GM23338 (cell line): ENCODE measurements around the gene NHS. TPM values are rescaled to one million over a fixed set of nuclear protein-coding genes. Genes with fewer than 3 reads are reported as not detected.
"Not testable (repeated sequence)": the region's sequence is repeated elsewhere in the genome, so short reads cannot be mapped to it uniquely, and the experiment has no call there.

Experiments
- ATAC-seq: fragments of 200-7000 bp; cut with Tn5 transposase; 3 replicates; pipeline ENCODE4 v1.9.1; 2020
- DNase-seq: peaks from one replicate; pipeline ENCODE4 v3.0.0-alpha.2; 2015; ENCODE audit warnings: low spot score
- H2AFZ ChIP-seq: fragments of 200-600 bp; sonication (generic); 2 replicates; pipeline ENCODE4 v1.8.0; 2016; ENCODE audit warnings: antibody characterized with exemption, mild to moderate bottlenecking, moderate library complexity
- H3F3A ChIP-seq: fragments of 200-600 bp; sonication (generic); replicated peaks from 2 replicates; pipeline ENCODE4 v1.8.0; 2017; ENCODE audit warnings: antibody characterized with exemption, mixed run types, low read depth
- H3K27ac ChIP-seq: fragments of 200-600 bp; sonication (generic); 2 replicates; pipeline ENCODE4 v1.6.1; 2016; ENCODE audit warnings: low read depth
- H3K27me3 ChIP-seq: fragments of 200-600 bp; sonication (generic); 2 replicates; pipeline ENCODE4 v1.8.0; 2016; ENCODE audit warnings: mild to moderate bottlenecking, mixed run types, moderate library complexity; ENCODE audit not compliant: insufficient read depth
- H3K36me3 ChIP-seq: fragments of 200-600 bp; sonication (generic); 2 replicates; pipeline ENCODE4 v1.8.0; 2016; ENCODE audit warnings: mild to moderate bottlenecking; ENCODE audit not compliant: insufficient read depth
- H3K4me1 ChIP-seq: fragments of 200-600 bp; sonication (generic); 2 replicates; pipeline ENCODE4 v1.8.0; 2016; ENCODE audit warnings: mild to moderate bottlenecking, moderate library complexity; ENCODE audit not compliant: insufficient read depth
- H3K4me2 ChIP-seq: fragments of 200-600 bp; sonication (generic); 2 replicates; pipeline ENCODE4 v1.7.1; 2017; ENCODE audit warnings: mixed run types
- H3K4me3 ChIP-seq: fragments of 200-600 bp; sonication (generic); 2 replicates; pipeline ENCODE4 v1.6.1; 2016; ENCODE audit warnings: mixed run types
- H3K79me2 ChIP-seq: fragments of 200-600 bp; sonication (generic); replicated peaks from 2 replicates; pipeline ENCODE4 v1.8.0; 2017; ENCODE audit warnings: mild to moderate bottlenecking; ENCODE audit not compliant: insufficient read depth
- H3K9me2 ChIP-seq: fragments of 200-600 bp; sonication (generic); 2 replicates; pipeline ENCODE4 v1.8.0; 2017; ENCODE audit not compliant: insufficient read depth
- H4K20me1 ChIP-seq: fragments of 200-600 bp; sonication (generic); replicated peaks from 2 replicates; pipeline ENCODE4 v1.8.0; 2017; ENCODE audit warnings: mild to moderate bottlenecking; ENCODE audit not compliant: insufficient read depth
- H3K27ac Mint-ChIP-seq: 2 replicates; pipeline ENCODE4 v1.8.0; 2020; ENCODE audit warnings: inconsistent platforms, mild to moderate bottlenecking, moderate library complexity, mixed read lengths
- H3K27me3 Mint-ChIP-seq: 3 replicates; pipeline ENCODE4 v1.8.0; 2022; ENCODE audit warnings: low read depth, mild to moderate bottlenecking, moderate library complexity, mixed read lengths, inconsistent platforms; ENCODE audit not compliant: insufficient read depth, poor library complexity
- H3K36me3 Mint-ChIP-seq: 3 replicates; pipeline ENCODE4 v1.8.0; 2021; ENCODE audit warnings: low read depth, mild to moderate bottlenecking, inconsistent platforms, moderate library complexity, mixed read lengths
- H3K4me1 Mint-ChIP-seq: 3 replicates; pipeline ENCODE4 v1.8.0; 2020; ENCODE audit warnings: mild to moderate bottlenecking, inconsistent platforms, mixed read lengths
- H3K4me3 Mint-ChIP-seq: 3 replicates; pipeline ENCODE4 v1.8.0; 2021; ENCODE audit warnings: moderate library complexity, mild to moderate bottlenecking, inconsistent platforms, mixed read lengths
- H3K9me3 Mint-ChIP-seq: 3 replicates; pipeline ENCODE4 v1.8.0; 2020; ENCODE audit warnings: moderate library complexity, mild to moderate bottlenecking, inconsistent platforms, mixed read lengths
- EZH2 ChIP-seq: fragments of 200-600 bp; sonication (generic); IDR thresholded peaks from one replicate; pipeline ENCODE4 v1.8.0; 2017; ENCODE audit warnings: antibody characterized with exemption, mild to moderate bottlenecking, low read depth; ENCODE audit not compliant: unreplicated experiment
- JUNB ChIP-seq: IDR thresholded peaks from one replicate; pipeline ENCODE4 v1.6.1; 2016; ENCODE audit warnings: antibody characterized with exemption; ENCODE audit not compliant: unreplicated experiment
- NANOG ChIP-seq: IDR thresholded peaks from 2 replicates; pipeline ENCODE4 v1.6.1; 2016; ENCODE audit warnings: antibody characterized with exemption, borderline replicate concordance
- ZNF331 ChIP-seq: fragments of 250-450 bp; sonication (Bioruptor Pico); IDR thresholded peaks from 2 replicates; pipeline ENCODE4 v1.5.0; 2020; ENCODE audit warnings: low read depth, mild to moderate bottlenecking, moderate library complexity
- polyA plus RNA-seq: library from polyadenylated mRNA; unstranded; fragments of >200 nt; fragmentation: Nextera tagmentation; extraction: Ambion mirVana; gene quantifications from 2 replicates; pipeline ENCODE4 v1.2.1, GENCODE V29; 2016
- total RNA-seq: library from RNA; depleted of rRNA; stranded (reverse); fragments of >200 nt; shearing (Covaris generic); gene quantifications from 2 replicates; pipeline ENCODE4 v1.2.3, GENCODE V29; 2014
- TF ChIP-seq, protein P1 (sequence below): fragments of 250-450 bp; sonication (Bioruptor Pico); IDR thresholded peaks from 2 replicates; pipeline ENCODE4 v1.5.0; 2020; ENCODE audit warnings: mild to moderate bottlenecking, moderate library complexity

Gene NHS
- total and polyA plus RNA-seq, 2 experiments from 2014 or later, result 1.8 to 8.2 TPM

DNA sequence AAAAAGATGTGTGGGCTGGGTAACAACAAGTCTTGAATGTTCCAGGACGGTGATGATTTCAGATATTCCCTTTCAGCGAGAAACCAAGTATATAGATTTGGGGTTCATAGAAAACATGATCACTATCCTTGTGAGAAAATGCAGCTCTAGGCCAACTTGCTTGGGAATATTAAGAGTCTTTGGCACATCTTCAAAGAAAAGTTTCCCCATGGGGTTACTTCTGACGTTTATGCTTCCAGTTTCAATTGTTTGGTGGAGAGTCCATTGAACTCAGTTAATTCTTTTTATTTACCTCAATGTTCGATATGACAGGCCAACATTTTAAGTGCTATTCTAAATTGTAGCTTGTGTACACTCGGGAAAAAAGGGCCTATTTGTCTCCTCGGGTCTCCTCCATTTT is 126.7 kb downstream of the NHS start (continued):
- TF ChIP-seq, protein P1, sequence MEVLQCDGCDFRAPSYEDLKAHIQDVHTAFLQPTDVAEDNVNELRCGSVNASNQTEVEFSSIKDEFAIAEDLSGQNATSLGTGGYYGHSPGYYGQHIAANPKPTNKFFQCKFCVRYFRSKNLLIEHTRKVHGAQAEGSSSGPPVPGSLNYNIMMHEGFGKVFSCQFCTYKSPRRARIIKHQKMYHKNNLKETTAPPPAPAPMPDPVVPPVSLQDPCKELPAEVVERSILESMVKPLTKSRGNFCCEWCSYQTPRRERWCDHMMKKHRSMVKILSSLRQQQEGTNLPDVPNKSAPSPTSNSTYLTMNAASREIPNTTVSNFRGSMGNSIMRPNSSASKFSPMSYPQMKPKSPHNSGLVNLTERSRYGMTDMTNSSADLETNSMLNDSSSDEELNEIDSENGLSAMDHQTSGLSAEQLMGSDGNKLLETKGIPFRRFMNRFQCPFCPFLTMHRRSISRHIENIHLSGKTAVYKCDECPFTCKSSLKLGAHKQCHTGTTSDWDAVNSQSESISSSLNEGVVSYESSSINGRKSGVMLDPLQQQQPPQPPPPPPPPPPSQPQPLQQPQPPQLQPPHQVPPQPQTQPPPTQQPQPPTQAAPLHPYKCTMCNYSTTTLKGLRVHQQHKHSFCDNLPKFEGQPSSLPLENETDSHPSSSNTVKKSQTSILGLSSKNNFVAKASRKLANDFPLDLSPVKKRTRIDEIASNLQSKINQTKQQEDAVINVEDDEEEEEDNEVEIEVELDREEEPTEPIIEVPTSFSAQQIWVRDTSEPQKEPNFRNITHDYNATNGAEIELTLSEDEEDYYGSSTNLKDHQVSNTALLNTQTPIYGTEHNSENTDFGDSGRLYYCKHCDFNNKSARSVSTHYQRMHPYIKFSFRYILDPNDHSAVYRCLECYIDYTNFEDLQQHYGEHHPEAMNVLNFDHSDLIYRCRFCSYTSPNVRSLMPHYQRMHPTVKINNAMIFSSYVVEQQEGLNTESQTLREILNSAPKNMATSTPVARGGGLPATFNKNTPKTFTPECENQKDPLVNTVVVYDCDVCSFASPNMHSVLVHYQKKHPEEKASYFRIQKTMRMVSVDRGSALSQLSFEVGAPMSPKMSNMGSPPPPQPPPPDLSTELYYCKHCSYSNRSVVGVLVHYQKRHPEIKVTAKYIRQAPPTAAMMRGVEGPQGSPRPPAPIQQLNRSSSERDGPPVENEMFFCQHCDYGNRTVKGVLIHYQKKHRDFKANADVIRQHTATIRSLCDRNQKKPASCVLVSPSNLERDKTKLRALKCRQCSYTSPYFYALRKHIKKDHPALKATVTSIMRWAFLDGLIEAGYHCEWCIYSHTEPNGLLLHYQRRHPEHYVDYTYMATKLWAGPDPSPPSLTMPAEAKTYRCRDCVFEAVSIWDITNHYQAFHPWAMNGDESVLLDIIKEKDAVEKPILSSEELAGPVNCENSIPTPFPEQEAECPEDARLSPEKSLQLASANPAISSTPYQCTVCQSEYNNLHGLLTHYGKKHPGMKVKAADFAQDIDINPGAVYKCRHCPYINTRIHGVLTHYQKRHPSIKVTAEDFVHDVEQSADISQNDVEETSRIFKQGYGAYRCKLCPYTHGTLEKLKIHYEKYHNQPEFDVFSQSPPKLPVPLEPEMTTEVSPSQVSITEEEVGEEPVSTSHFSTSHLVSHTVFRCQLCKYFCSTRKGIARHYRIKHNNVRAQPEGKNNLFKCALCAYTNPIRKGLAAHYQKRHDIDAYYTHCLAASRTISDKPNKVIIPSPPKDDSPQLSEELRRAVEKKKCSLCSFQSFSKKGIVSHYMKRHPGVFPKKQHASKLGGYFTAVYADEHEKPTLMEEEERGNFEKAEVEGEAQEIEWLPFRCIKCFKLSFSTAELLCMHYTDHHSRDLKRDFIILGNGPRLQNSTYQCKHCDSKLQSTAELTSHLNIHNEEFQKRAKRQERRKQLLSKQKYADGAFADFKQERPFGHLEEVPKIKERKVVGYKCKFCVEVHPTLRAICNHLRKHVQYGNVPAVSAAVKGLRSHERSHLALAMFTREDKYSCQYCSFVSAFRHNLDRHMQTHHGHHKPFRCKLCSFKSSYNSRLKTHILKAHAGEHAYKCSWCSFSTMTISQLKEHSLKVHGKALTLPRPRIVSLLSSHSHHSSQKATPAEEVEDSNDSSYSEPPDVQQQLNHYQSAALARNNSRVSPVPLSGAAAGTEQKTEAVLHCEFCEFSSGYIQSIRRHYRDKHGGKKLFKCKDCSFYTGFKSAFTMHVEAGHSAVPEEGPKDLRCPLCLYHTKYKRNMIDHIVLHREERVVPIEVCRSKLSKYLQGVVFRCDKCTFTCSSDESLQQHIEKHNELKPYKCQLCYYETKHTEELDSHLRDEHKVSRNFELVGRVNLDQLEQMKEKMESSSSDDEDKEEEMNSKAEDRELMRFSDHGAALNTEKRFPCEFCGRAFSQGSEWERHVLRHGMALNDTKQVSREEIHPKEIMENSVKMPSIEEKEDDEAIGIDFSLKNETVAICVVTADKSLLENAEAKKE, result no peak
- TF ChIP-seq ZNF331 (CRISPR knock-in tag) (no peak), EZH2 (no peak)

DNA sequence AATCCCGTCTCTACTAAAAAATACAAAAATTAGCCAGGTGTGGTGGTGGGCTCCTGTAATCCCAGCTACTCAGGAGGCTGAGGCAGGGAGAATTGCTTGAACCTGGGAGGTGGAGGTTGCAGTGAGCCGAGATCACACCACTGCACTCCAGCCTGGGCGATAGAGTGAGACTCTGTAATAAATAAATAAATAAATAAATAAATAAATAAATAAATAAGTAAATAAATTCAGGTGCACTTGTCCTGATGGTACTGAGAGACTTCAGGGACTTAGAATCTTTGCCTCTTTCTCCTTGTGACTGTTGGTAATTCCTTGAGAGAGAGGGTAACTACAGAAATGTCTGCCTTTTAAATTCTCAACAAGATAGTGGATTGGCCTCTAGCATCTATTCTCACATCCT is 131.4 kb downstream of the NHS start:
- H3K27ac ChIP-seq, H3K79me2 ChIP-seq, H4K20me1 ChIP-seq, ATAC-seq, H3K27me3 Mint-ChIP-seq, H3K27me3 ChIP-seq, DNase-seq, H3F3A ChIP-seq, H3K4me1 ChIP-seq, H3K4me3 Mint-ChIP-seq, H3K27ac Mint-ChIP-seq, H3K9me2 ChIP-seq, H3K4me1 Mint-ChIP-seq, H2AFZ ChIP-seq, H3K4me2 ChIP-seq, H3K4me3 ChIP-seq, H3K36me3 ChIP-seq: not testable (repeated sequence)
- Mint-ChIP-seq H3K36me3 (peaks cover 12% of the 10 kb centered on the region), H3K9me3 (peaks cover 17% of the 10 kb centered on the region; the same call in 2 of the 3 replicates)

DNA sequence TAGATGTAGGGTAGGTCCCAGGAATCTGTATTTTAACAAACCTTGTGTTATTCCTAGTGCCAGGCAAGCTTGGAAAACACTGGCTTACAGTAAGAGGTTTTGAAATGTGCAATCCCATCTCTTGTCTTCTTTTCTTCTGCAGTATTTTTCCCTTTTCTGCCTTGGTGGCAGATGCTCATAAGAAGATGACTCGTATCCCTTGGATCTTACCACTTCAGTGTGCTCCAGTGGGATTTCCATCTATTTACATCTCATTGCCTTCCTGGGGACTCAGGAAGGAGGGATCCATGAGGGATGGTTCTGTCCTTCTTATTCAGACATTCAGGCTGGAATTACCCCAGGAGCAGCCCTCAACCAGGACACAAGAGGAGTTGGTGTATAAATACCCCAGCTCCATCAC is 136.6 kb downstream of the NHS start:
- ATAC-seq (no peak), DNase-seq (no peak)
- H3K27ac Mint-ChIP-seq, result no peak overlapping the region
- no peaks in the 10 kb centered on the region for H3K79me2 ChIP-seq
- H3K4me3 Mint-ChIP-seq, result no peak overlapping the region
- H4K20me1 ChIP-seq, result no peaks in the 10 kb centered on the region
- no peaks in the 10 kb centered on the region for H3K27me3 ChIP-seq
- no peaks in the 10 kb centered on the region for H3K4me1 ChIP-seq
- no peaks in the 10 kb centered on the region for H3K27me3 Mint-ChIP-seq
- H2AFZ ChIP-seq, result no peak overlapping the region
- peaks cover 4% of the 10 kb centered on the region; the same call in 2 of the 3 replicates for H3K4me1 Mint-ChIP-seq
- peaks cover 5% of the 10 kb centered on the region; the same call in 2 of the 3 replicates for H3K36me3 Mint-ChIP-seq
- no peak overlapping the region for H3K4me2 ChIP-seq
- H3K4me3 ChIP-seq, result no peak overlapping the region
- H3K9me3 Mint-ChIP-seq, result peaks cover 7% of the 10 kb centered on the region; the same call in 2 of the 3 replicates
- H3K36me3 ChIP-seq, result no peaks in the 10 kb centered on the region
- no peaks in the 10 kb centered on the region for H3F3A ChIP-seq
- no peak overlapping the region for H3K27ac ChIP-seq
- no peaks in the 10 kb centered on the region for H3K9me2 ChIP-seq
- TF ChIP-seq, protein P1, result no peak
- TF ChIP-seq NANOG (no peak), JUNB (no peak), ZNF331 (CRISPR knock-in tag) (no peak)
